ENCODE measurements around the gene RNF166.

Gene RNF166

GRCh38 chr16:88752386-88753002 is 46.3 kb upstream of the RNF166 start:
- H3K4me3 ChIP-seq (ENCODE audit: low read depth, low read length) = no peak overlapping the region
- TF ChIP-seq, protein P1, sequence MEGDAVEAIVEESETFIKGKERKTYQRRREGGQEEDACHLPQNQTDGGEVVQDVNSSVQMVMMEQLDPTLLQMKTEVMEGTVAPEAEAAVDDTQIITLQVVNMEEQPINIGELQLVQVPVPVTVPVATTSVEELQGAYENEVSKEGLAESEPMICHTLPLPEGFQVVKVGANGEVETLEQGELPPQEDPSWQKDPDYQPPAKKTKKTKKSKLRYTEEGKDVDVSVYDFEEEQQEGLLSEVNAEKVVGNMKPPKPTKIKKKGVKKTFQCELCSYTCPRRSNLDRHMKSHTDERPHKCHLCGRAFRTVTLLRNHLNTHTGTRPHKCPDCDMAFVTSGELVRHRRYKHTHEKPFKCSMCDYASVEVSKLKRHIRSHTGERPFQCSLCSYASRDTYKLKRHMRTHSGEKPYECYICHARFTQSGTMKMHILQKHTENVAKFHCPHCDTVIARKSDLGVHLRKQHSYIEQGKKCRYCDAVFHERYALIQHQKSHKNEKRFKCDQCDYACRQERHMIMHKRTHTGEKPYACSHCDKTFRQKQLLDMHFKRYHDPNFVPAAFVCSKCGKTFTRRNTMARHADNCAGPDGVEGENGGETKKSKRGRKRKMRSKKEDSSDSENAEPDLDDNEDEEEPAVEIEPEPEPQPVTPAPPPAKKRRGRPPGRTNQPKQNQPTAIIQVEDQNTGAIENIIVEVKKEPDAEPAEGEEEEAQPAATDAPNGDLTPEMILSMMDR (IDR thresholded peaks at IDR 0.05; ENCODE audit: low read depth, low read length, missing control alignments) = no peak
- no peak for DNase-seq (ENCODE audit: low read depth)
- in situ Hi-C loops (cut with HindIII; ENCODE audit: low sequenced_read_pairs) = loop anchor here (10.0 to 25.0 kb wide), 3 partner anchors 110 to 452 kb away; partner anchors contain the start of genes GALNS, PABPN1L, SLC22A31 and TRAPPC2L

- DNase-seq (ENCODE audit: low read depth) = no peak
- H3K4me3 ChIP-seq (ENCODE audit: low read depth, low read length) = no peak overlapping the region
- TF ChIP-seq, protein P1 (IDR thresholded peaks at IDR 0.05; ENCODE audit: low read depth, low read length, missing control alignments) = no peak
- in situ Hi-C loops (cut with HindIII; ENCODE audit: low sequenced_read_pairs) = loop anchor here (10.0 to 25.0 kb wide), 3 partner anchors 111 to 454 kb away; partner anchors contain the start of genes GALNS, PABPN1L, SLC22A31 and TRAPPC2L
Measured at GRCh38 chr16:88750854-88751253, 44.6 kb upstream of the RNF166 start.

GRCh38 chr16:88749358-88749757 is 43.1 kb upstream of the RNF166 start:
- no peak for DNase-seq (ENCODE audit: low read depth)
- TF ChIP-seq, protein P1 (IDR thresholded peaks at IDR 0.05; ENCODE audit: low read depth, low read length, missing control alignments) = no peak
- in situ Hi-C loops (cut with HindIII; ENCODE audit: low sequenced_read_pairs) = no loop called here
- H3K4me3 ChIP-seq (ENCODE audit: low read depth, low read length) = no peak overlapping the region

GRCh38 chr16:88748364-88748763 is 42.2 kb upstream of the RNF166 start:
- no peak overlapping the region for H3K4me3 ChIP-seq (ENCODE audit: low read depth, low read length)
- no peak for DNase-seq (ENCODE audit: low read depth)
- TF ChIP-seq, protein P1 (IDR thresholded peaks at IDR 0.05; ENCODE audit: low read depth, low read length, missing control alignments) = no peak
- in situ Hi-C loops (cut with HindIII; ENCODE audit: low sequenced_read_pairs) = no loop called here

DNA sequence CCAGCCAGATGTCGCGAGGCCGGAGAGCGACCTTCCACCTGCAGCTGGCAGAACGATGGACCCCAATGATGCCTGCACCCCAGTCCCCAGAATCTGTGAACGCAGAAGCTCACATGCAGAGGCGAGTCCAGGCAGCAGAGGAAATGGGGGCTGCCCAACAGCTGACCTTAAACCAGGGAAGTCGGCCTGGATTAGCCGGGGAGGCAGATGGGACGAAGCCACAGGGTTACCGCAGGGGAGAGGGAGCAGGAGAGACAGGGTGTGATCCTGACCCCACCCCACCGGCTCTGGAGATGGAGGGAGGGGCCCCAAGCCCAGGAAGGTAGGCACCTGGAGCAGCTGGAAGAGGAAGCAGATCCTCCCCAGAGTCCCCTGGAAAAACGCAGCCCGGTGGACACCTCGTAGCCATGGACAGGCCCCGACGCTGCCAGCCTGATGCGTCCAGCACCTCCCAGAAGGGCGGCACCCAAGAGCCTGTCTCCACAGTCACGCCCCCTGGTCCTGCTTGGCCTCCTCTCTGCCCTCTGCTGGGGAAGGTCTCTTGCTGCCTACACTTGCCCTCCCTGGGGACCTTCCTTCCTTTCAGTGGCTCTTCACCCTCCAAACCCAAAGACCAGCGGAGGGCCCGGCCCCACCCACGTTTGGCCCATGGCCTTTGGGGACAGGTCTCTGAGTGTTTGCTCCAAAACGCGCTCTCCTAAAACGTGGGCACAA is 41.5 kb upstream of the RNF166 start:
- no peak overlapping the region for H3K4me3 ChIP-seq (ENCODE audit: low read depth, low read length)
- TF ChIP-seq, protein P1 (IDR thresholded peaks at IDR 0.05; ENCODE audit: low read depth, low read length, missing control alignments) = peak; percentile 24
- DNase-seq (ENCODE audit: low read depth) = no peak
- in situ Hi-C loops (cut with HindIII; ENCODE audit: low sequenced_read_pairs) = no loop called here

DNA sequence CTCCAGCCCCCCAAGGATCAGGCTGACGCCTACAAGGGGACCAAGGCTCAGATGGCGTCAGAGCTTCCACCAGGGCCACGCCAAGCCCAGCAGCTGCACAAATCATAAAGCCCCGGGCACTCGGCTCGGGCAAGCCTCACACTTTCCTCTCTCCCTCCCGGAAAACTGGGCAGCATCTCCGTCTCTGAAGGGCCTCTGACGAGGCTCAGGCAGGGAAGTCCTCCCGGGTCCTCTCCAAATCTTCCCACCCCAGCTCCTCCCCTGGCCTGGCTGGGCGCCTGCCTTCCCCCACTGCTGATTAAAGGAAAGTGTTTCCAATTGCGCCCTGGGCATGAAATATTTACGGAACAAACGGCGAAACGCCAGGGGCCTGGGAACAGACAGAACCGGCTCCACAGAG is 40.3 kb upstream of the RNF166 start:
- in situ Hi-C loops (cut with HindIII; ENCODE audit: low sequenced_read_pairs) = no loop called here
- TF ChIP-seq, protein P1 (IDR thresholded peaks at IDR 0.05; ENCODE audit: low read depth, low read length, missing control alignments) = no peak
- DNase-seq (ENCODE audit: low read depth) = no peak
- H3K4me3 ChIP-seq (ENCODE audit: low read depth, low read length) = no peak overlapping the region
